GM21737 (cell line): ENCODE data around the gene NTMT2.
"Not testable (repeated sequence)": the region's sequence is repeated elsewhere in the genome, so short reads cannot be mapped to it uniquely, and the experiment has no call there.

Experiments
- ATAC-seq: cut with Tn5 transposase; IDR thresholded peaks from one replicate; pipeline ENCODE4 v1.9.1; 2021; ENCODE audit warnings: mild to moderate bottlenecking, moderate library complexity; ENCODE audit not compliant: unreplicated experiment

NTMT2 gene

DNA sequence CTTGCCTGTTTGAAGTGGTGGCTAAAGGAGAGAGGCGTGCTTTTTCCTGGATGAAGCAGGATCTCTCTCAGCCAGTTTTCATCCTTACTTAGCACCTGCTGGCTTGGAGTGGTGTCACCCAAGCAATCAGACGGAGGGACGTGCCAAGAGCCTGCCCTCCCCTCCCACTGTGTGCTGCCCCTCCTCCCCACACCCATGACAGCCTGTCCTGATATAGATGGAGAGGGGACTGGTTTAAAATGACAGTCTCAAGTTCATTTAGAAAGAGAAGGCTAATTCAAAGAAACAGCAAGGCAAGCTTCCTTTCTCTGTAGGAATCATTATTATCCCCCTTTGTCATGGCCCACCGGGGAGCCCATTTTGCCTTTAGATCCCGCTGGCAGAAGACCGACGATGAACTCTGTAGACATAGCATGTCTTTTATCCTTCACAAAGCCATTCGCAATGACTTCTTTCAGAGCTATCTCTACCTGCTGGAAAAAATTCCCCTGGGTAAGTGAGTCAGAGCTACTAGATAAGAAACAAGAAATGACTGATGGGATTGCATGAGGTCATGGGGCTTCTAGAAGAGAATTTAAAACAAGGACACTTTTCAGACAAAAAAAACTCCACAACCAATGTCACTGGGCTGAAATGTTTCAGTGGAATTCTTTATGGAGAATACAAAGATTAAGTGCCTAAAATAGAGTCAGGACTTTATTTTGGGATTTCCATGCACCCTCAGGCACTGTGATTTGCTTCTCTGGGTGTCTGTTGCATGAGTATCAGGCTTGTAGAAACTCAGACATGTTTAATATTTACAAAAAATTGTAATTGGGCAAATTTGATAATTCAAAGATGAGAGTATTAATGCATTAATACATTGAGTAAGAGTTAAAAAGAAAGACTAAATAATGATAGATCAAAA, at the start of gene NTMT2:
Gene NTMT2, plus strand, starts transcription at position 190 of the 907 bp plus-strand sequence. Its CDS starts 149 bp downstream, at position 339.
- no peak for ATAC-seq

DNA sequence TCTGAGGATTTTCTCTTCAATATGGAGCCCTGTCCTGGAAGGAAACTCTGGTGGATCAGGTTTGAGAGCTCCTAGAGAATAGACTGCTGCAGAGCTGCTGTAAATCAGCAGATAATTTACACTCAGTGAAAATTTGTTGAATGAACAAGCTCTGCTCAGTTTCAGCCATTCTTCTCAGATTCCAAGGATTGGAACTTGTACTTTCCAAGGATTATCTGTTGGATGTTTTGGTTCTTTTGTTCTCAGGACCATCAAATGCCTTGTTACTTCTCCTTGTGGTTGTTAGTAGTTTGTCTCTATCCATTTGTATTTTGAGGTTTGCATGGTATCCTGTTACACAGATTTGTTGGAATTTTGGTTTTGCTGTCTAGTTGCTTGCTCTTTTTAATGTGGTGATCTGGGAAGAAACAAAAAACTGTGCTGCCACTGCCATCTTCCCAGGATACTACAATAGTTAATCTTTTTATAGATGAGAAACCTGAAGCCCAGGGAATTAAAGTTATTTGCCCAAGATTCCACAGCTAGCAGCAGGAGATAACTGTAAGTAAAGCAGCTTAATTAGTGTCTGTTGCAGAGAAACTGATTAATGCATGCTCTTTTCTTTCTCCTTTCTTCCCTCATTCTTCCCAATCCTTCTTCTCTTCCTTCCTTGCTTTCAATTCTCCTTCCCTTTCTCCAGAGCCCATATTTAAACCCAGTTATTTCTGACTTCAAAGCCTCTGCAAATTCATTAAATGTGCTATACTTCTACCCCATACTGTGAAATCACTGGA, 49.6 kb upstream of the NTMT2 start:
- ATAC-seq, result no peak

DNA sequence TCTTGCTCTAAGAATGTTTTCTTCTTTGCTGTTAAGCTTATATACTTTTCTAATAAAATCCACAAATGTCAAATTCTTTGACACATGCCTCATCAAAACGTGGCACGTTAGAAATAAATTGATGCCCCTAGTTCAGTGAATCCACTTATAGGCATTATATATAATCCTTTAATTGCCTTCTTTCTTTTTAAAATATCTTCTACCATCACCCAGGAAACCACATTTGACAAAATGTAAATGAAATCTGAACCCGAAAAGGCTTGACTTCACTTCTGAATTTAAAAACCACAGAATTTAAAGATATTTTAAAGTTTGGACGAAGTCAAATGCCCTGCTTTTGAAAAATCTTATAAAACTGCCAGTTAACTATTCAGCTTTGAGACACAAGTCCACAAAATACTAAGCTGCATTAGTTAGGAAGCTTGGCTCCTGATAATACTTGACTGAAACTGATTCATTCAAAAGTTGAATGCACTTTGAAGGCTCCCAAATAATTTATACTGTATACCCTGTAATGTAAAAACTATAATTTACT, 48.9 kb upstream of the NTMT2 start:
- no peak for ATAC-seq

DNA sequence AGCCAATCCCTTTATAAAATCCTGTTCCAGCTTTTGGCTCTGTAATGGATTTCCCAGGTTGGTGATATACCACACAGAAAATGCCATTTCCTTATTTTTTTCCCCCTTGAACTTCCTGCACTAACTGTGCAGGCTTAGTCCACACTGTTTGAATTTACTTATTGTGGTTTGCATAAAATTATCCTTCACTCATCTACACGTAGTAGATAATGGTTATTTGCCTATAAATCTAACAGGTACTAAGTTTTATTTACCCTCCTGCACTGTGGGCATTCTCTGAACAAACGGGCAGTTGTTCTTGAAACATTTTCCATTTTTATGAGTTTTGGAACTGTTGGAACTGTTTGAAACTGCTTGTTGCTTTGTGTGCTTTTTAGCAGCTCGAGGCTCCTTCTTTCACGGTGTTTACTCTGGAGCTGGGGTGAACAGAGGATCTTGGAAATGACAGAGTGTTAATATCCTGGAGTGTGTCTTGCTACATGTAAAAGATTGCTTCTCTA, 48.3 kb upstream of the NTMT2 start:
- no peak for ATAC-seq

DNA sequence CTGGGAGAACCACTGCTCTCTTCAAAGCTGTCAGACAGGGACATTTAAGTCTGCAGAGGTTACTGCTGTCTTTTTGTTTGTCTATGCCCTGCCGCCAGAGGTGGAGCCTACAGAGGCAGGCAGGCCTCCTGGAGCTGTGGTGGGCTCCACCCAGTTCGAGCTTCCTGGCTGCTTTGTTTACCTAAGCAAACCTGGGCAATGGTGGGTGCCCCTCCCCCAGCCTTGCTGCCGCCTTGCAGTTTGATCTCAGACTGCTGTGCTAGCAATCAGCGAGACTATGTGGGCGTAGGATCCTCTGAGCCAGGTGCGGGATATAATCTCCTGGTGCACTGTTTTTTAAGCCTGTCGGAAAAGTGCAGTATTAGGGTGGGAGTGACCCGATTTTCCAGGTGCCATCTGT, 32.6 kb upstream of the NTMT2 start:
- ATAC-seq, result not testable (repeated sequence)

DNA sequence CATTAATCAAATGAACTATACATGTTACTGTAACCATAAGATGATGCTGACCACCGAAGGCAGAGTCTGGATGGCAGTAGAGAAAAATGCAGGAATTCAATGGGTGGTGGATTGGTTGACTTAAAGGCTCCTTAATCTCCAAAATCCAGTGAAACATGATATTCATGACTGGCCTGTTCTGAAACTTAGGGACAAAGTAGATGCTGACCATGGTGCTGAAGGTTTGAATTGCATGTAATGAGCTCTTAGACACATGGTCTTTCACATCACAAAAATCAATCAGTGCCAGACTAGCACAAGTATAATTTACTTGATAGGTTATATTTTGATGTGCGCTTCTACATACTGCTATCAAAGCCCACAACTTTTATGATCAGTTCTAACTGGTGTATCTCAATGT, 30.9 kb upstream of the NTMT2 start:
- no peak for ATAC-seq

DNA sequence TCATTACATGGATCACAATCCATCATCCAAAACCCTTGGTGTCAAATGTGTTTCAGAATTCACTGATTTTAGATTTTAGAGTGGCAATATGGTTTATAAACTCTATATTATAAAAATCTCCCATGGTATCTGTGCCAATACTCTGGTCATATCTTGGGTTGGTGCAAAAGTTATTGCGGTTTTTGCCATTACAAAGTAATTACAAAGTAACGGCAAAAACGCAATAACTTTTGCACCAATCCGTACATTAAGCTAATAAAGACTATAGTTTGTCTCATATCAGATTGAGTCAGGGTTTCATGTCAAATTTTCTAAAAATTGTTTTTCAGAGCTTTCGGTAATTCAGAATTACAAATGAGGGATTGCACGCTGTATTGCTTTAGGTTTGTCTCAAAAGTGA, 23.4 kb upstream of the NTMT2 start:
- ATAC-seq, result no peak

DNA sequence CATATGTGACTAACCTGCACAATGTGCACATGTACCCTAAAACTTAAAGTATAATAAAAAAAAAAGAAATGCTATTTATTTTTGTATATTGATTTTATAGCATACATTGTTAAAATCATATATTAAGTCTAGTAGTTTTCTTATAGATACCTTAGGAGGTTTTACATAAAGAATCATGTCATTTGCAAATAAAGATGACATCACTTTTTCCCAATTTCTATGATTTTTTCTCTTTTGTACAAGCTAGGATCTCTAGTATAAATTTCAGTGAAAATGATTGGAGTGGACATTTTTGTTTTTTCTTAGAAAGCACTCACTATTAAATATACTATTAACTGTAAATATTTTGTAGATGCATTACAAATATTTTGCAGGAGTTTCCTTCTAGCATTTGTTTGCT, 20.5 kb upstream of the NTMT2 start:
- no peak for ATAC-seq

DNA sequence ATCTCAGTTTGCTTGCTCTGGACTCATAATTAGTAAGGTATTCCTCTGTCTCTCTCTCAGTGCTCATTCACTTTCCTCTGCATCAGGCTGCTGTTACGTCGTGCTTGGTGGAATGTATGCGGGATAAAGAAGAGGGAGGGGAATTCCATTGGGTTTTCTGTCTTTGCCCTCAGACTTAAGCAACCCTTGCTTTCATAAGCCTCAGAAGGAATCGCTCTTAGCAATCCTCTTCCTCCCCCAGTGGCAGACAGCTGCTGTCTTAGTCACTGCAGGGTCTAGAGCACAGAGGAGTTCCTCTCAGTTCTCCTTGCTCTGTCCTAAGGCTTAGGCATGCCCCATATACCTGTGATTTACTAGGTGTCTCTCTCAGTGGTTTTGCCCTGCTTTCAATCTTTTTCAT, 19.1 kb upstream of the NTMT2 start:
- ATAC-seq, result peak; percentile 94

DNA sequence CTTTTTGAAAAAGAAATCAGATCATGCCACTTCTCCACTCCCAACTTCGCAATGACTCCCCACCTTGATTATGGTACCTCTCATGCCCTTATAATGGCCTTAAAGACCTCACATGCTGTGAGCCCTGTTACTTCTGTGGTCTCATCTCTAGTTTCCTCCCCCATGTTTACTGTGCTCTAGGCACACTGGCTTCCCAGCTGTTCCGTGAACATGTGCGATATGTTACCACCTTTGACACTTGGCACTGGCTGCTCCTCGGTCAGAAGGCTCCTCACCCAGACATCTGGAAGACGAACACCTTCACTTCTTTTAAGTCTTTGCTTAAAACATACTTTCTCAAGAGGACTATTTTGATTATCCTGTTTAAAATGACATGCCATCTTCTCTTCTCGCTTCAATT, 14.3 kb upstream of the NTMT2 start:
- ATAC-seq, result no peak

DNA sequence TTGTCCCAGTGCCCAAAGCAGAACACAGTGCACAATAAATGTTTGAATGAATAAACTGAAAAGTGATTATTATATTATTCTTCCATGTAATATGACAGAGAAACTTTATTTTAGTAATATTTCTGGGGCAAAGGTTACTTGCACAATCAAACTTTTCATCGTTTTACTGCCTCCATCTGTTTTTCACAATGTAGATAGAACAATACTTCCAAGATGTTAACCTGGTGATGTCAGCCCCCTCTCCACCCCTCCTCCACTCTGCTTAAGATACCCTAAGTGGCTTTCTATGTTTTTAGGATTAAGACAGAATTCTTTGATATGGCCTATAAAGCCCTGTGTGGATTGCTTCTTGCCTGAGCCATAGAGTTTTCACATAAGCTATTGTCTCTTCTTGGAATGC, 13.8 kb upstream of the NTMT2 start:
- no peak for ATAC-seq

DNA sequence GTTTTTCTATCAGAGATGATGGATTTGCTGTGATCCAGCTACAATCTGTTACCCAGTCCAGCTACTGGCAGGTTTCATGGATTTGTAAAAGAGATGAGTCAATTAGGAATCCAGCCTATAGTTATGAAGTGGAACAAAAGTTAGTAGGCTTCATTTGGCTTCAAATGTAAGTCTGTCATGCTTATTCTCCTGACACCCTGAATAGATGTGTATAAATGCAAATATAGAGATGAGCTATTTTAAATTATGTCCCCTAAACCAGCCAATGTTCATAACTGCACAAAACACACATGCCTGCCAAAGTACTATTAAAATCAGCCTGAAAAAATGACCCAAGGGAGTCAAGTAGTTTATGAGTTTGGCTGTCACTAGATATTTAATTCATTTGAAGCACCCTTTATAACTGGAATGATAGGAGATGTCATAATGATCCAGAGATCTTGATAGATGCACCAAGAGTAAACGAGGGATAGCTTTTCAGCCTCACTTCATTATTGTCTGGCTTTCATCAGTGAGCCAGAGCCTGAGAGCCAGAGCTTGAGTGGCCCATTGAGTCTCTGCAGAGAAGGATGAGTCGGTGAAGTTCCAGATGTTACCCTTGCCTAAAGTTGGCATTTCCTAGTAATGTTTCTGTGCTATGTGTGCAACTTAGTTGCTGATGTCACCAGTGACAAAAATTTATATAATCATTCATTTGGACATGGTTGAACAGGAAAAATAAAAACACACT, 11.8 kb upstream of the NTMT2 start:
- no peak for ATAC-seq

DNA sequence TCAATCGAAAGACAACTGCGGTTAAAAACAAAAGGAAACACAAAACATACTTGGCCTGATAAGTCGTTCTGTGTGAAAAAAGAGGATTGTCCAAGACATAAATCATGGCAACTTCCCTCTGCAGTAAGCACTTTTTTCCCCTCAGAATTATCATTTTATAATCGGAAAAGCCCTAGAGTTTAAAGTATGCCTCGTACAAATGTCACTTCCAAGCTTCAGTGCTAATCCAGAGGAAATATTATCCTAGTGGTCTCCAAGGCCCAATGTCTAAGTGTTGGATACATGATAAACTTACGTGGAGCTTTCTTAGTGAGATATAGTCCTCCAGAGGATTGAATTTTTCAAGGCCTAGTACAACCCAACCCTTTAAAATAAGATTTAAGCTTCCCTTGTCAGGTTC, 11.2 kb upstream of the NTMT2 start:
- no peak for ATAC-seq

DNA sequence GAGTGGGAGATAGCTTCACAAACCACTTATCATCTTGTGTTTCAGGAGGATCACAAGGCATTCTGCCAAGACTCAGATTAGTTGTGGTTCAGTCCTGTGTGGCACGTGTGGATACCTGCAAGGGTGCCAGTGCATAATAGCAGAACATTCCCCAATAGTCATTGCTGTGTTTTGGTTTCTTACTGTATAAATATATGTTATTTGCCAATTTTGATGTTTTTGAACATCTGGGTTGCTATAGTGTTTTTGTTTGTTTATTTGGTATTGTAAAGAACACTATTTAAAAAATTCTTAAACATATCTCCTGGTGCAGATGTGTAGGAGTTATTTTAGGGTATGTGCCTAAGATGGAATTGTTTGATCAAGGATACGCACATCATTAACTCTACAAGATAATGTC, 5.4 kb upstream of the NTMT2 start:
- ATAC-seq, result no peak

DNA sequence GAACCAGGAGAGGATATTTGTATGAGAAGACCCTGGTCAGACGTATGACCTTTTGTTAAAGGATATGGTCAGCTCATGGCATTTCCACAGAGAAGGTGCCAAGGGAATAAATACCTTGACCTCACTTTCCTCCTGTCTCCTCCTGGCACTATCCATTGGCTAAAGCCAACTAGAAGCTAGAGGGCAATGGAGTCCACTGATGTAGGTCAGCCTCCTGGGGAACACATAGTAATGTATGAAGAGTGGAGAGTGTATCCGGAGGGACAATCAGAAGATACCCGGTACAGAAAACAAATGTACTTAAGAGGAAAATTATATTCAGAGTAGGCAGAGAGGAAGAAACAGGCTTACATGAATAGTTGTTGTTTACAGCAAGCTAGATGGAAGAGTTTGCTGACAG, 698 bp upstream of the NTMT2 start:
- ATAC-seq, result no peak

DNA sequence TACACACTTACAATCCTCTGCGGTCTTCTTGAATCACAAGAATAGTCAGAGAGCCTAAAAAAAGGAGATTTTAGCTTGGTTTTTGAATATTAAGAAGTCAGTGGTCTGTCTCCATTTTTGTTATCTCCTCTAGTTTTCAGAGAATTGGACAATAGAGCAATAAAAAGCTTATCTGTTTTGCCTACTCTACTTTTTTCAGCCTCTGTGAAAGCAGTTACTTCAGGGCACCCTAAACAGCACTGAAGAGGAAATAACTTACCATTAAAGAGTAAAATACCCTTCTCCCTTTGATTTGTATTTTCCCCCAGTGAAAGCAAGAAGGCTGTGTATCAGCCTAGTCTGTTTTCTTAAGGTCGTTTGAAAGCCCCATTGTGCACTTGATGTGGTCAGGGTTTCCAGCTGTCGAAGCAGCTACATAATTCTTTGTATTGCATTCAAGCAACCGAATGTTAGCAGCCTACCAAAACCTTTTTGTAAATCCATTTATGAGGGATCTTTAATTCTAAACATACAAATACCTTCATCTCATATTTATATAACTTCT, 1.0 kb downstream of the NTMT2 start:
- ATAC-seq, result no peak

DNA sequence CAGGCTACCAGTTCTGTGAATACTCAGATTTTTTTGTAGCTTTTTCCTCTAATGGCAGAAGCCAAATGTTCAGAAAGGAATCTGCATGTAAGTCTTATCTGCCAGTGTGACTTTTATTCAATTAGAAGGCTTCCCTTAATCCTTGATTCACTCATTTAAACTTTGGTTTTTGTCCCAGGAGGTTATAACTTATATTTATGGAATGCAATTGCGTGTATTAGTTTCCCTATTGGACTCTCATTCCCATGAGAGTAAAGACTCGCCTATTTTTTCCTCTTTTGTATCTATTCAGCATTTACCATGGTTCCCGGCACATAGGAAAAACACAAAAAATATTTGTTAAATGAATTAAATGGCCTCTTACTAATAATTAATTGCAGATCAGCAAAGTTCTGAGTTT, 3.5 kb downstream of the NTMT2 start:
- ATAC-seq, result no peak

DNA sequence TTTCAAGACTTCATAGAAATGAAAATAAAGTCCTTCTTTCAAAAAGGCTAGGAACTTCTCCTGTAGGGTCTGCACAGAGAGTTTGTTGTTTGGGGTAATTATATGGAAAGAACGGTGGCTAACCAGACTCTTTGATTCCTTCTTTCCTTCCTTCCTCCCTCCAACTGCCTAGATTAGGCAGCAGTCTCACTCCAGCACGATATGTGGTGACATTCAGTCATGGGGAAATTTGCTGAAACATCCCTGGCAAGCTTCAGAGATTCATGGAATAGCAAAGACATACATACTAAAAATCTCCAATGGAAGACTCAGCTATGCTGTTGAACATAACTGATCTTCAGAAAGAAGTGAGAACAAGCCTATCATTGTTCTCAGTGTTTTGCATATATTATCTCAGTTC, 4.3 kb downstream of the NTMT2 start:
- ATAC-seq, result no peak

DNA sequence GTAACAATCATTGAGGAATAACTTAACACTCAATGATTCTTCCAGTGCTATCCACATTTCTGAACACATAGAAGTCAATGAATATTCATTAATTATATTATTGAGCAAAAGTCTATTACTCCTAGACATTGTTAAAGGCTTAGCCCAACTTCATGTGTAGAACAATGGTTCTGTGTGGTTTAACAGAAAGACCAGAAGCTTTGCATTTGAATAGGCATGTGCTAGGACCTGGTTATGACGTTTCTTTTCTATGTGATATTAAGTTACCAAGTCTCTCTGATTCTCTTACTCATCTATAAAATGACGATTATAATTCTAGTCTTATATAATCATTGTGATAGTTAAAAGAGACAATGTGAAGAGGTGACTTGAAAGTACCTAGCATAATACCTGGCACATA, 5.2 kb downstream of the NTMT2 start:
- ATAC-seq, result no peak

DNA sequence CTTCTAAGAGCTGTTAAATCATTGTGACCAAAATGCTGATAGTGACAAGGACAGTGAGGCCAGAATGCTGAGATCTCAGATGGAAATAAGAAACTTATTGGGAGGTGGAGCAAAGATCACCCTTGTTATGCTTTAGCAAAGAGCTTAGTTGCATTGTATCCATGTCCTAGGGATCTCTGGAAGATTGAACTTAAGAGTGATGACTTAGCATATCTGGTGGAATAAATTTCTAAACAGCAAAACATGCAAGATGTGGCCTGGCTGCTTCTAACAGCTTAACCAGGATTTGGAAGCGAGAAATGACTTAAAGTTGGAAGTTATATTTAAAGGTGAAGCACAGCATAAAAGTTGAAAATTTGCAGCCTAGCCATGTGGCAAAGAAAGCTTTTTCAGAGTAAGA, 7.7 kb downstream of the NTMT2 start:
- no peak for ATAC-seq

DNA sequence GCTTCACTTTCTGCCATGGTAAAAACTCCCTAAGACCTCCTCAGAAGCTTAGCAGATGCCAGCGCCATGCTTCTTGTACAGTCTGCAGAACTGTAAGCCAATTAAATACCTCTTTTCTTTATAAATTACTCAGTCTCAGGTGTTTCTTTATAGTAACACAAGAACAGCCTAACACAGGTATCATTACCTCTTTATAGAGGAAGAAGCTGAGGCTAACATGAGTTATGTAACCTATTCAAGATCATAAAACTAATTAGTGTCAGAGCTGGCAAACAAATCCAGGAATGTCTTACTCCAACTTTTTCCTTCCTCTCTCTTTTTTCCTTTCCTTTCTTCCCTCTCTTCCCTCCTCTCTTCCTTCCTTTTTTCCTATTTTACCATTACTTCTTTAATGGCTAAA, 9.3 kb downstream of the NTMT2 start:
- ATAC-seq, result no peak
